Forelimb muscle (tissue), 1 donor: ENCODE data around the gene TCF7L2. TPM values are rescaled to one million over a fixed set of nuclear protein-coding genes. Genes with fewer than 3 reads are reported as not detected.

Experiments
- DNase-seq: peaks from one replicate; pipeline ENCODE4 v3.0.0-alpha.2; 2013; ENCODE audit warnings: low read depth
- polyA plus RNA-seq: library from polyadenylated mRNA; unstranded; fragments of 120-200 nt; gene quantifications from one replicate; pipeline ENCODE4 v1.2.1, GENCODE V29; 2013; ENCODE audit not compliant: insufficient read length

The TCF7L2 gene
- polyA plus RNA-seq = 47.5 TPM

- DNase-seq = peak; percentile 94
These were observed at the start of gene TCF7L2 for GRCh38 chr10:112949875-112950507. Gene TCF7L2 (plus strand): TSS chr10:112950247. CDS start chr10:112950757, 510 bp downstream.

GRCh38 chr10:112902730-112903129 is 47.3 kb upstream of the TCF7L2 start:
- DNase-seq = no peak

GRCh38 chr10:112904000-112904399 is 46.0 kb upstream of the TCF7L2 start:
- DNase-seq = no peak

- DNase-seq = no peak
These were observed 43.1 kb upstream of the TCF7L2 start for GRCh38 chr10:112906945-112907344.

GRCh38 chr10:112907893-112908292 is 42.2 kb upstream of the TCF7L2 start:
- no peak for DNase-seq

GRCh38 chr10:112911206-112911605 is 38.8 kb upstream of the TCF7L2 start:
- no peak for DNase-seq

GRCh38 chr10:112912410-112912928 is 37.6 kb upstream of the TCF7L2 start:
- no peak for DNase-seq

GRCh38 chr10:112913255-112913654 is 36.8 kb upstream of the TCF7L2 start:
- DNase-seq = no peak

GRCh38 chr10:112913661-112914287 is 36.3 kb upstream of the TCF7L2 start:
- DNase-seq = no peak

GRCh38 chr10:112914288-112914952 is 35.6 kb upstream of the TCF7L2 start:
- no peak for DNase-seq

- no peak for DNase-seq
These were observed 34.2 kb upstream of the TCF7L2 start for GRCh38 chr10:112915590-112916572.

GRCh38 chr10:112917681-112918080 is 32.4 kb upstream of the TCF7L2 start:
- DNase-seq = no peak

- DNase-seq = no peak
These were observed 31.3 kb upstream of the TCF7L2 start for GRCh38 chr10:112918771-112919170.

GRCh38 chr10:112919721-112920120 is 30.3 kb upstream of the TCF7L2 start:
- no peak for DNase-seq

GRCh38 chr10:112926906-112927688 is 22.9 kb upstream of the TCF7L2 start:
- no peak for DNase-seq

GRCh38 chr10:112927980-112928379 is 22.1 kb upstream of the TCF7L2 start:
- no peak for DNase-seq

GRCh38 chr10:112932658-112933057 is 17.4 kb upstream of the TCF7L2 start:
- DNase-seq = no peak

GRCh38 chr10:112934193-112934592 is 15.9 kb upstream of the TCF7L2 start:
- no peak for DNase-seq

- DNase-seq = no peak
These were observed 11.1 kb upstream of the TCF7L2 start for GRCh38 chr10:112938808-112939482.

GRCh38 chr10:112945811-112946210 is 4.2 kb upstream of the TCF7L2 start:
- no peak for DNase-seq
